GM12875 (cell line): ENCODE results near the gene RDH13.
"Not testable (repeated sequence)": the region's sequence is repeated elsewhere in the genome, so short reads cannot be mapped to it uniquely, and the experiment has no call there.

ENCODE experiments used
- H3K4me3 ChIP-seq: one replicate; pipeline ENCODE4 v1.5.1; 2011; ENCODE audit warnings: low read depth, low read length, control low read depth
- TF ChIP-seq, protein P1 (sequence below): IDR thresholded peaks from 2 replicates; pipeline ENCODE4 v1.5.1; 2011; ENCODE audit warnings: low read depth, mild to moderate bottlenecking, control low read depth, inconsistent platforms, low read length, moderate library complexity, borderline replicate concordance; ENCODE audit not compliant: insufficient read depth

RDH13 gene, protein sequence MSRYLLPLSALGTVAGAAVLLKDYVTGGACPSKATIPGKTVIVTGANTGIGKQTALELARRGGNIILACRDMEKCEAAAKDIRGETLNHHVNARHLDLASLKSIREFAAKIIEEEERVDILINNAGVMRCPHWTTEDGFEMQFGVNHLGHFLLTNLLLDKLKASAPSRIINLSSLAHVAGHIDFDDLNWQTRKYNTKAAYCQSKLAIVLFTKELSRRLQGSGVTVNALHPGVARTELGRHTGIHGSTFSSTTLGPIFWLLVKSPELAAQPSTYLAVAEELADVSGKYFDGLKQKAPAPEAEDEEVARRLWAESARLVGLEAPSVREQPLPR

DNA sequence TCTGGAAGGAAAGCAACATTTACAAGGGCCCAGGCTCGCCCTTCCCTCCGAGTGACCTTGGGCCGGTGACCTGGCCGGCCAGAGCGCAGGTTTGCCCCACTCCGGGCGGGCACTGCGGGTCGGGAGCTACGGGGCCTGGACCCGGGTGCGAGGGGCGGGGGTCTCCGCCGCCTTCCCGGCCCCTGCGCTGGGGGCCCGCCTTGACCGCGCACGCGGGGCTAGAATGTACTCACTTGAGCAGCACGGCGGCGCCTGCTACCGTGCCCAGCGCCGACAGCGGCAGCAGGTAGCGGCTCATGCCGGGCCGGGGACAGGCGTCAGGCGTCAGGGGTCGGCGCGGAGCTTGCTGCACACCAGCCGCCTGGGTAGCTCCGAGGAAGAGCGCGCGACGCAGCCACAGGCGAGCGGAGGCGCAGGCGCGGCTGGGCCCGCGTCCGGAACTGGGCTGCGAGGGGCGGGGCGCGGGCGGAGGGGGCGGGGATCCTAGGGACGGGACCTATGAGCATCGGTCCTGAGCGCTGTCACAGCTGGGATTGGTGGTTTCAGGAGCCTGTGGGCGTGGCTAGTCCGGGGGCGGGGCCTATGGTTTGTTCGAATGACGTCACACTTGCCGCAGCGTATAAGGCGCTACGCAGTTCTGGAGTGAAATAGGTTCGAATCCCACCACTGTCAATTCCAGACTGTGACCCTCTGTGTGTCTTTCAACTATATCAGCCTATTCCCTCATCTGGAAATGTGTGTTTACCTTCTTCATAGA is at the start of gene RDH13:
Gene RDH13, minus strand, starts transcription at position 414 of the 757 bp plus-strand sequence. Its CDS starts 116 bp downstream, at position 298.
- TF ChIP-seq, protein P1, sequence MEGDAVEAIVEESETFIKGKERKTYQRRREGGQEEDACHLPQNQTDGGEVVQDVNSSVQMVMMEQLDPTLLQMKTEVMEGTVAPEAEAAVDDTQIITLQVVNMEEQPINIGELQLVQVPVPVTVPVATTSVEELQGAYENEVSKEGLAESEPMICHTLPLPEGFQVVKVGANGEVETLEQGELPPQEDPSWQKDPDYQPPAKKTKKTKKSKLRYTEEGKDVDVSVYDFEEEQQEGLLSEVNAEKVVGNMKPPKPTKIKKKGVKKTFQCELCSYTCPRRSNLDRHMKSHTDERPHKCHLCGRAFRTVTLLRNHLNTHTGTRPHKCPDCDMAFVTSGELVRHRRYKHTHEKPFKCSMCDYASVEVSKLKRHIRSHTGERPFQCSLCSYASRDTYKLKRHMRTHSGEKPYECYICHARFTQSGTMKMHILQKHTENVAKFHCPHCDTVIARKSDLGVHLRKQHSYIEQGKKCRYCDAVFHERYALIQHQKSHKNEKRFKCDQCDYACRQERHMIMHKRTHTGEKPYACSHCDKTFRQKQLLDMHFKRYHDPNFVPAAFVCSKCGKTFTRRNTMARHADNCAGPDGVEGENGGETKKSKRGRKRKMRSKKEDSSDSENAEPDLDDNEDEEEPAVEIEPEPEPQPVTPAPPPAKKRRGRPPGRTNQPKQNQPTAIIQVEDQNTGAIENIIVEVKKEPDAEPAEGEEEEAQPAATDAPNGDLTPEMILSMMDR, result no peak
- peak within 1 kb of the TSS; percentile 84 for H3K4me3 ChIP-seq

GRCh38 chr19:55112246-55112776 is 49.4 kb upstream of the RDH13 start:
- TF ChIP-seq, protein P1, result no peak
- no peak overlapping the region for H3K4me3 ChIP-seq

- H3K4me3 ChIP-seq, result no peak overlapping the region
- TF ChIP-seq, protein P1, result no peak
Measured at GRCh38 chr19:55111238-55111831, 48.4 kb upstream of the RDH13 start.

- TF ChIP-seq, protein P1, result no peak
- no peak overlapping the region for H3K4me3 ChIP-seq
Measured at GRCh38 chr19:55109527-55110291, 46.8 kb upstream of the RDH13 start.

- H3K4me3 ChIP-seq, result not testable (repeated sequence)
Measured at GRCh38 chr19:55107252-55107651, 44.3 kb upstream of the RDH13 start.

- H3K4me3 ChIP-seq, result no peak overlapping the region
- TF ChIP-seq, protein P1, result no peak
Measured at GRCh38 chr19:55106591-55106990, 43.6 kb upstream of the RDH13 start.

DNA sequence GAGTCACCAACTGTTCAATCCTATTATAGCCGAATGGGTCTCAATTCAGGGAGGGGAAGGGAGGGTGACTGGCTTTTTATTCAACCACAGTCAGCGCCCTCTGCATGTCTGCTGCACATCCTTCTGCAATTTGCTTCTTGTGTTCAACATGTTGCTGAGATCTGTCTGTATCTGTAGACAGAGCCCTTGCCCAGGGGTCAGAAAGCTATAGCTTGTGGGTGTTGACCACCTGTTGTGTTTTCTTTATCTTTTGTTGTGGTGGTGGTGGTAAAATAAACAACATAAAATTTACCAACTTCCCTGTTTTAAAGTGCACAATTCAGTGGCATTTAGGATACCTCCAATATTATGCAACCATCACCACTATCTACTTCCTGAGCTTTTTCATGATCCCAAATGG is 42.3 kb upstream of the RDH13 start:
- no peak overlapping the region for H3K4me3 ChIP-seq

More for the DNA sequence above, 42.3 kb upstream of the RDH13 start:
- TF ChIP-seq, protein P1, result no peak
